Cardiac muscle cell (in vitro differentiated cells and primary cell): Measurements from ENCODE around the gene COX6A1. TPM values are rescaled to one million over a fixed set of nuclear protein-coding genes. Genes with fewer than 3 reads are reported as not detected.
A peak's percentile ranks its signal among the peaks of the same experiment; 100 is the strongest.
"Not testable (repeated sequence)": the region's sequence is repeated elsewhere in the genome, so short reads cannot be mapped to it uniquely, and the experiment has no call there.

Experiments used
- DNase-seq, 2 donors: peaks; one replicate each; pipeline versions ENCODE4 v3.0.0 to v3.0.0-alpha.2; 2010 to 2017; ENCODE audit warnings: low read depth in 1 of 2, low spot score in 1 of 2
- H3K27ac ChIP-seq: fragments of 200-600 bp; sonication (generic); 2 replicates; pipeline ENCODE4 v1.5.1; 2016
- H3K27me3 ChIP-seq: fragments of 200-600 bp; sonication (generic); 2 replicates; pipeline ENCODE4 v1.6.0; 2016; ENCODE audit warnings: control low read depth
- H3K36me3 ChIP-seq: fragments of 200-600 bp; sonication (generic); 2 replicates; pipeline ENCODE4 v1.5.1; 2016; ENCODE audit warnings: control low read depth
- H3K4me1 ChIP-seq: fragments of 200-600 bp; sonication (generic); 2 replicates; pipeline ENCODE4 v1.8.1; 2017; ENCODE audit warnings: low read depth, mild to moderate bottlenecking, mixed run types
- H3K4me3 ChIP-seq: fragments of 200-600 bp; sonication (generic); 2 replicates; pipeline ENCODE4 v1.5.1; 2016; ENCODE audit warnings: mild to moderate bottlenecking
- H3K9me3 ChIP-seq: fragments of 200-600 bp; sonication (generic); 2 replicates; pipeline ENCODE4 v1.5.1; 2017; ENCODE audit warnings: low read depth, mild to moderate bottlenecking, control low read depth
- polyA plus RNA-seq: library from polyadenylated mRNA; unstranded; fragments of >200 nt; fragmentation: Nextera tagmentation; extraction: Ambion mirVana; gene quantifications from 2 replicates; pipeline ENCODE4 v1.2.1, GENCODE V29; 2016
- total RNA-seq: library from RNA; depleted of rRNA; stranded (reverse); fragments of >200 nt; gene quantifications from 2 replicates; pipeline ENCODE4 v1.2.3, GENCODE V29; 2016
- TF ChIP-seq, protein P1 (sequence below): IDR thresholded peaks from 2 replicates; pipeline ENCODE4 v1.5.1; 2012; ENCODE audit warnings: low read depth, mild to moderate bottlenecking, low read length

The COX6A1 gene
- total and polyA plus RNA-seq, 2 experiments from 2014 or later: 759 to 1,511 TPM

DNA sequence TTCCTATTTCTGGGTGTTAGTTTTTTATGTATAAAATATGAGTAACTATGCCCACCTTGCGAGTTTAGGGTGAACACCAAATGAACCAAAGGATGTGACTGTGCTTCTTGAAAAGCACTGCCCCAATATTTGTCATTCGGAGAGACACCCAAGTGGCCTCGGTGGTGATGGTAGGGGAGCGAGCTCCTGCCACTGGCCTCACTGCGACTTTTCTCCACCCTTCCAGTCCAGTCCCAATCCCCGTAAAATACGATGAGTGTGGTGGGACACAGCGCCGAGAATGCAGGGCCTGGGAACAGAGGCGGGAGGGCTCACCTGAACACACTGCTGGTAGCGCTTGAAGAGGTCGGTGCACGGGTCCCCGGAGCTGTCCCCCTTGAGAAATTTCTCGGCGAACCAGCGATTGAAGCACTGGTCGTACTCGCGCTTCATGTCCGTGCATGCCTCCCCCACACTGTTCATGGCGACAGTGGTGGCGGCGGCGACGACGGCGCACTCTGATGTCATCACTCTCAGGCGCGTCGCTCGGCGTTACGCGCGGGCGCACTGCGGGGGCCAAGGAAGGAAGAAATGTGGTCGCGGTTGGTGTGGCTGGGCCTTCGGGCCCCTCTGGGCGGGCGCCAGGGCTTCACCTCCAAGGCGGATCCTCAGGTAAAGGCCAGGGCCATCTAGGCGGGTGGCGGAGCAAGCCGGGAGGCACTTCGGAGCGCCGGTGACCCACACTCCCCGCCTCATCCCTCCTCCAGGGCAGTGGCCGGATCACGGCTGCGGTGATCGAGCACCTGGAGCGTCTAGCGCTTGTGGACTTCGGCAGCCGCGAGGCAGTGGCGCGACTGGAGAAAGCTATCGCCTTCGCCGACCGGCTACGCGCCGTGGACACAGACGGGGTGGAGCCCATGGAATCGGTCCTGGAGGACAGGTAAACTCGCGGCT, 8.3 kb downstream of the COX6A1 start, which contains the start of the genes GATC and TRIAP1:
Gene GATC, plus strand, starts transcription at position 534 of the 933 bp plus-strand sequence. Its CDS starts 37 bp downstream, at position 571.
Gene TRIAP1, minus strand, starts transcription at position 474 of the 933 bp plus-strand sequence. Its CDS starts 12 bp downstream, at position 462.
- Histone ChIP-seq H3K9me3 (no peaks in the 10 kb centered on the region), H3K36me3 (peaks cover 24% of the 10 kb centered on the region), H3K4me3 (peak within 1 kb of the TSS; percentile 95), H3K27me3 (no peaks in the 10 kb centered on the region), H3K27ac (peak within 1 kb of the TSS; percentile 95), H3K4me1 (peaks cover 15% of the 10 kb centered on the region)
- TF ChIP-seq, protein P1, sequence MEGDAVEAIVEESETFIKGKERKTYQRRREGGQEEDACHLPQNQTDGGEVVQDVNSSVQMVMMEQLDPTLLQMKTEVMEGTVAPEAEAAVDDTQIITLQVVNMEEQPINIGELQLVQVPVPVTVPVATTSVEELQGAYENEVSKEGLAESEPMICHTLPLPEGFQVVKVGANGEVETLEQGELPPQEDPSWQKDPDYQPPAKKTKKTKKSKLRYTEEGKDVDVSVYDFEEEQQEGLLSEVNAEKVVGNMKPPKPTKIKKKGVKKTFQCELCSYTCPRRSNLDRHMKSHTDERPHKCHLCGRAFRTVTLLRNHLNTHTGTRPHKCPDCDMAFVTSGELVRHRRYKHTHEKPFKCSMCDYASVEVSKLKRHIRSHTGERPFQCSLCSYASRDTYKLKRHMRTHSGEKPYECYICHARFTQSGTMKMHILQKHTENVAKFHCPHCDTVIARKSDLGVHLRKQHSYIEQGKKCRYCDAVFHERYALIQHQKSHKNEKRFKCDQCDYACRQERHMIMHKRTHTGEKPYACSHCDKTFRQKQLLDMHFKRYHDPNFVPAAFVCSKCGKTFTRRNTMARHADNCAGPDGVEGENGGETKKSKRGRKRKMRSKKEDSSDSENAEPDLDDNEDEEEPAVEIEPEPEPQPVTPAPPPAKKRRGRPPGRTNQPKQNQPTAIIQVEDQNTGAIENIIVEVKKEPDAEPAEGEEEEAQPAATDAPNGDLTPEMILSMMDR: no peak
- DNase-seq: peak; percentile 82 to 87

DNA sequence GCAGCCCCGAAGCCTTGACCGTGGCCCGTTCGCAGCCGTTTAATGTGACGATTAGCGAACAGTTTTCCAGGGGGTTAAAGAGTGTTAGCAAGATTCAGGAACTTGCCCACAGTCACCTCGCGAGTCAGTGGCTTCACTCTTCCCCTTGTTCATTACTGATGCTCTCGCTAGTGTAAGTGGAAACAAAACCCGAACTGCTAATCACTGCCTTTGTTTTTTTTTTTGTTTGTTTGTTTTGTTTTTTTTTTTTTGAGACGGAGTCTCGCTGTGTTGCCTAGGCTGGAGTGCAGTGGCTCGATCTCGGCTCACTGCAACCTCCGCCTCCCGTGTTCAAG, 8.9 kb downstream of the COX6A1 start:
- Histone ChIP-seq H3K4me3 (peak overlapping the region; percentile 95), H3K27ac (peak overlapping the region; percentile 95), H3K4me1 (peaks cover 15% of the 10 kb centered on the region), H3K36me3 (peaks cover 24% of the 10 kb centered on the region)
- not testable (repeated sequence) for H3K9me3 ChIP-seq, DNase-seq, H3K27me3 ChIP-seq

DNA sequence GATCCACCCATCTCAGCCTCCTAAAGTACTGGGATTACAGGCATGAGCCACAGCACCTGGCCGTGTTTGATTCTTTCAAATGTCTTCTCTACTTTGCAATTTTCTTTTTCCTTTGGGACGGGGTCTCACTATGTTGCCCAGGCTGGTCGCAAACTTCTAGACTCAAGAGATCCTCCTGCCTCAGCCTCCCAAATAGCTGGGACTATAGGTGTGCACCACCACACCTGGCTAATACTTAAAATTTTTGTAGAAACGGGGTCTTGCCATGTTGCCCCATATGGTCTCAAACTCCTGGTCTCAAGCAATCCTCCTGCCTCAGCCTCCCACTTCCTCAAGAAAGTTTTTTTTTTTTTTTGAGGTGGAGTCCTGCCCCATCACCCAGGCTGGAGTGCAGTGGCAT, 10.1 kb downstream of the COX6A1 start:
- DNase-seq: no peak
- no peak overlapping the region for H3K4me3 ChIP-seq
- H3K4me1 ChIP-seq: peaks cover 15% of the 10 kb centered on the region
- no peak overlapping the region for H3K27ac ChIP-seq
- no peaks in the 10 kb centered on the region for H3K27me3 ChIP-seq
- H3K9me3 ChIP-seq: no peaks in the 10 kb centered on the region
- H3K36me3 ChIP-seq: peaks cover 20% of the 10 kb centered on the region
- TF ChIP-seq, protein P1: no peak

DNA sequence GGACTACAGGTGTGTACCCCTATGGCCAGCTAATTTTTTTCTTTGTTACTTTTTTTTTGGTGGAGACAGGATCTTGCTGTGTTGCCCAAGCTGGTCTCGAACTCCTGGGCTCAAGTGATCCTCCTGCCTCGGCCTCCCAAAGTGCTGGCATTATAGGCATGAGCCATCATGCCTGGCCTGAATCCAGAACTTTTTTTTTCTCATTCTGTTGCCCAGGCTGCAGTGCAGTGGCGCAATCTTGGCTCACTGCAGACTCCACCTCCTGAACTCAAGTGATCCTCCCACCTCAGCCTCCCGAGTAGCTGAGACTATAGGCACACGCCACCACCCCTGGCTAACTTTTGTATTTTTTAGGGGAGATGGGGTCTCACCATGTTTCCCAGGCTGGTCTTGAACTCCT, 14.6 kb downstream of the COX6A1 start:
- H3K27me3 ChIP-seq, H3K4me3 ChIP-seq, H3K4me1 ChIP-seq, H3K27ac ChIP-seq, H3K9me3 ChIP-seq: not testable (repeated sequence)
- peaks cover 24% of the 10 kb centered on the region for H3K36me3 ChIP-seq
- peak in 1 of 2 donors; percentile 32 for DNase-seq

DNA sequence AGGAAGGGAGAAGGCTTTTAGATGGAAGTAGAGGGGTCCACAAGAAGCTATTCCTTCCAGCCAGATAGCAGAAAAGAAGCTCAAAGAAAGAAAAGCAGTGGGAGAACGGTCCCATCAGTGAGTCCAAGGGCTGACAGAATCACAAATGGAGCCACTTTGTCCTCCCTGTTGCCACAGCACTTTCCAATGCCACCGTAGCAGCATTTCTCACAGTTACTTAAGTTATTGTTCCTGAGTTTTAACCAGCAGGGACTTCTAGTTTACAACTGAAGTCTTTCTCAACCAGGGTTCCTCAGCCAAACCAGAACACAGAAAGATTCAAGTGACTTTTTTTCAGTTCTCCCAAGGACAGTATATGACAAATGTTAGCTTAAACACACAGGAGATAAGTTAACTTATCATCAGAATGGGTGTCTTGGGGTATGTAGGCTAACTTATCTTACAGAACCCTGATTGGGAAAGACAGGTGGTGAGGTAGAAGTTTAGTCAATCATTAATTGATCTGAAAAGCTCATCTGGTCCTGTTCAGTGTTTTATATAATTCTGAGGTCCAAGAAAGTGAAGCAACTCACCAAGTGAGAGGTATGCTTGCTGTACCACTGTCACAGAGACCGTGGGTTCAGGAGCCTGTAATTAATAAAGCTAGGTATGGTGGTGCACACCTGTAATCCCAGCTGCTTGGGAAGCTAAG, 15.3 kb downstream of the COX6A1 start:
- no peaks in the 10 kb centered on the region for H3K9me3 ChIP-seq
- no peaks in the 10 kb centered on the region for H3K4me1 ChIP-seq
- no peaks in the 10 kb centered on the region for H3K27me3 ChIP-seq
- DNase-seq: no peak
- TF ChIP-seq, protein P1: no peak
- no peak overlapping the region for H3K27ac ChIP-seq
- no peak overlapping the region for H3K4me3 ChIP-seq
- H3K36me3 ChIP-seq: peaks cover 23% of the 10 kb centered on the region

DNA sequence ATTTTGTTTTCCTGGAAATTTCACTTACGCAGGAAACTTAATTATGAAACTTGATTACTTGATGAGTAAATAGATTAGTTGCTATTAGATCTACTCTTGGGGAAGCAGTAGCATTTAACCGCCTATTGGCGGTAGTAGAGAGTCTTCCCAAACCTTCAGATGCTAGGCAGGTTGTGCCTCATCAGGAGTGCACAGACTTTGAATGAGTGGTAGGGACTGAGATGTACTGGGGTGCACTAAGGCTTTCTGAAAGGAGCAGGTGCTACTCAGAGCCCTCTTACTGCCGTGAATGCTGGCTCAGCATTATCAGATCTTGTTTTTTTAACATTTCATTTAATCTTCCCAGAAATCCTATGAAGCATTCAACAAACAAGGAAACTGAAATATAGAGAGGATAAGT, 16.1 kb downstream of the COX6A1 start:
- Histone ChIP-seq H3K27ac (no peak overlapping the region), H3K27me3 (no peaks in the 10 kb centered on the region), H3K9me3 (no peaks in the 10 kb centered on the region), H3K4me3 (no peak overlapping the region), H3K36me3 (peaks cover 31% of the 10 kb centered on the region), H3K4me1 (no peaks in the 10 kb centered on the region)
- peak; percentile 21 to 34 for DNase-seq
- TF ChIP-seq, protein P1: peak; percentile 68
